ENCODE data around the gene CCDC157.

The CCDC157 gene

GRCh38 chr22:30425616-30426387 lies 69.0 kb downstream of the CCDC157 start, which contains the start of gene MTFP1 (continued):
- TF ChIP-seq ZNF777 (tag by site-specific recombination; IDR thresholded peaks at IDR 0.05; ENCODE audit: borderline replicate concordance) (no peak), ZNF292 (tag by site-specific recombination; IDR thresholded peaks at IDR 0.05; ENCODE audit: borderline replicate concordance, low read depth) (no peak), ZNF23 (tag by site-specific recombination; IDR thresholded peaks at IDR 0.05; ENCODE audit: borderline replicate concordance) (no peak), ZFP3 (tag by site-specific recombination; IDR thresholded peaks at IDR 0.05; ENCODE audit: low read depth) (no peak), ZNF350 (tag by site-specific recombination; IDR thresholded peaks at IDR 0.05) (no peak), ZNF221 (tag by site-specific recombination; IDR thresholded peaks at IDR 0.05; ENCODE audit: borderline replicate concordance) (no peak), ZNF148 (tag by site-specific recombination; IDR thresholded peaks at IDR 0.05; ENCODE audit: borderline replicate concordance) (no peak), REST (tag by site-specific recombination; IDR thresholded peaks at IDR 0.05) (no peak), ZNF2 (tag by site-specific recombination; IDR thresholded peaks at IDR 0.05) (0 out of 2 replicates have a peak, but pooled peaks have one; percentile 26), ZBTB7A (tag by site-specific recombination; IDR thresholded peaks at IDR 0.05; ENCODE audit: low read depth) (peak; percentile 33; the same call in 1 of the 2 replicates), KLF7 (tag by site-specific recombination; IDR thresholded peaks at IDR 0.05; ENCODE audit: borderline replicate concordance) (no peak), HOXD13 (CRISPR knock-in tag; IDR thresholded peaks at IDR 0.05; ENCODE audit: borderline replicate concordance) (no peak), ZNF202 (tag by site-specific recombination; IDR thresholded peaks at IDR 0.05; ENCODE audit: borderline replicate concordance) (no peak)
